NCI-H748 treated with DMSO at 0.1 percent for 48 hours (cell line): Measurements from ENCODE around the gene TSHZ3.

Source experiments
- DNase-seq: peaks from one replicate; lab custom pipeline; 2025; lab: John Stamatoyannopoulos, UW

TSHZ3 gene

DNA sequence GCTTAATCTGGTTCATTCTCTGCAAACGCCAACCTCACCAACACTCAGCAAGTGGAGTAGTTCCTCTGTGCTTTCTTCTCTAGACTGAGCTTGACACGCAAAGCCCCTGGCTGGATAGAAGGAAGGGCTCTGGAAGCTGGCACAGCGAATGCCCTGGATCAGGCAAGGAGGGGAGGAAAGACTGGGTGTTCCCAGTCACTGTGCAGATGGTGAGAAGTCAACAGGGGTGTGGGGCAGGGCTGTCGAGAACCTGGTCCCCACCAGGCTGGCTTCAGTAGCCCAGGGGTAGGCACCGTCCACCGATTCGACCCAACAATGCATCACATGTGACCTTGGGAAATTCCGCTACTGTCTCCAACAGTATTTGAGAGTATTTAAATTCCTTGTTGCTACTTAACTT lies 65.5 kb downstream of the TSHZ3 start:
- DNase-seq: no peak

GRCh38 chr19:31282346-31282745 lies 66.9 kb downstream of the TSHZ3 start:
- no peak for DNase-seq

GRCh38 chr19:31280287-31281006 lies 68.8 kb downstream of the TSHZ3 start:
- DNase-seq: no peak

- no peak for DNase-seq
Measured at GRCh38 chr19:31279436-31279765, 69.8 kb downstream of the TSHZ3 start.

- no peak for DNase-seq
Measured at GRCh38 chr19:31278555-31279435, 70.4 kb downstream of the TSHZ3 start.

- DNase-seq: no peak
Measured at GRCh38 chr19:31277516-31277915, 71.7 kb downstream of the TSHZ3 start.

- no peak for DNase-seq
Measured at GRCh38 chr19:31276831-31277230, 72.4 kb downstream of the TSHZ3 start.

- no peak for DNase-seq
Measured at GRCh38 chr19:31275068-31275334, 74.2 kb downstream of the TSHZ3 start.

GRCh38 chr19:31274251-31275067 lies 74.8 kb downstream of the TSHZ3 start:
- no peak for DNase-seq

GRCh38 chr19:31272583-31273106 lies 76.6 kb downstream of the TSHZ3 start:
- no peak for DNase-seq

- no peak for DNase-seq
Measured at GRCh38 chr19:31271306-31271911, 77.8 kb downstream of the TSHZ3 start.

DNA sequence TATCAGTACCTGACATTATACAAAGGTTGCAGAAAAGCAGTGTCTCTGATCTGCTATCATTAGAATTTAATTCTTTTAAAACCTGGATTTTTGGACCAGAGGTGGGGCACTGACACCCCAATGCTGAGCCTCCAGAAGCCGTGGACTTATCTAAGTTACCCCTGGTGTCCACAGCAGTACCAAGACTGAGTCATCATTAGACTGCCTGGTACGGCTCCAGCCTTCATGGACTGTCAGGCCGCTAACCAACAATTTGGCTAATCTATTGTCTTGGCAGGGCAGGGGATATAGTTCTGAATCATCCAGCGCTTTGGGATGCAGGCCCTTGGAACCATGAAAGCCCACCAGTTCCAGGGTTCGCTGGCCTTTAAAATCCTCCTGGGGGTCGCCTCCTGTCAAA lies 78.3 kb downstream of the TSHZ3 start:
- no peak for DNase-seq

DNA sequence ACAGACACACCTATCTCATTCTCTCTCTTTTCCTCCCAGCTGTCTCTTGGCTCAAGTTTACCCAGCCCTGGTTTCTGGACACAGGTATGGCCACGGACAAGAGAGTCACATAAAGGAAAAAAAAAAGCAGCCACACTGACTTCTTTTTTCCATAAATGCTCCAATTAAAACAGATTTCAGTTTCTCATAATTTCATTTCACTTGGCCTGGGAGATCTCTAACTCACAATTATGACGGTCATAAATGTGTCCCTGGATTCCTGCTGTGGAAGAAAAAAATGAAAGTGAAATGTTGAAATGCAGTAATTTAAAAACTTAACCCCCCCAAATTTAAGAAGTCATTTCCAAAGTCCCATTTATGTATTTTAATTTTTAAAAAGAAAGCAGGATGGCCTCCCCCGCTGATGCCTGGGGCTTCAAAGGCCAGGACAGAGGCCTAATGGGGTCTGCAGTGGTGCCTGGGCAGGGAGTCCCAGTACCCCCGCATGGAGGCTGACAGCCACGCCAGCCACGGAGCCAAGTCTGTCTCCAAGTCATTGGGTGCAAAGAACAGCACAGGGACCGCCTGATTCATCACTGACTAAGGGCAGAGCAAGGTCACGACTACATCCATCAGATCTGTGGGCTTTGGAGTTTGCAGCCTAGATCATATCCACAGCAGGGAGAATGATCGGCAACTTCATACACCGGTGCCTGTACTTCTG lies 79.7 kb downstream of the TSHZ3 start:
- no peak for DNase-seq

- DNase-seq: no peak
Measured at GRCh38 chr19:31268751-31269383, 80.4 kb downstream of the TSHZ3 start.

GRCh38 chr19:31266731-31267130 lies 82.5 kb downstream of the TSHZ3 start:
- DNase-seq: no peak

- DNase-seq: no peak
Measured at GRCh38 chr19:31266196-31266595, 83.0 kb downstream of the TSHZ3 start.

GRCh38 chr19:31264041-31264778 lies 85.0 kb downstream of the TSHZ3 start:
- no peak for DNase-seq

GRCh38 chr19:31263328-31263727 lies 85.9 kb downstream of the TSHZ3 start:
- no peak for DNase-seq

DNA sequence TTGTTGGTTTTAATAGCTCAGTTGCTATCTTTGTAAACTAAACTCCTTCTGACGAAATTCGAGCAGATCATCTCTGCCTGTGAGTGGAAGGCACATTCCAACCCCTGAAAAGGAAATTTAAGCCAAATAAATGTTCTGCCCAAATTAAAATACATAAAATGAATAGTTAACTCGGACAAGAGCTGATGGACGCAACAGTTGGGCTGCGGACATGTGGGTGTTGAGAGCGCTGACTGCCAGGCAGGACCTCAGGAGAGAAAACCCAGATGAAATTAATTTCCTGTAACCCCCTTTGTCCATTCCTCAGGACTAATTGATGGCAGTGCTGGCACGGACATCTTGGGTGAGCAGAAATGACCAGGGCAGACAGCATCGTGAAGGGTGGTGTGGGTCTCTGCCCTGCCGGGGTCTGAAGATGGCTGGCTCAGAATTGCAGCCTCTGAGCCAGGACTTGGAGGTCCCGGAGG lies 86.5 kb downstream of the TSHZ3 start:
- DNase-seq: no peak

GRCh38 chr19:31261603-31262212 lies 87.5 kb downstream of the TSHZ3 start:
- DNase-seq: no peak
